ENCODE data around the gene SMIM33.
A peak's percentile ranks its signal among the peaks of the same experiment; 100 is the strongest.
"Not testable (repeated sequence)": the region's sequence is repeated elsewhere in the genome, so short reads cannot be mapped to it uniquely, and the experiment has no call there.

SMIM33 gene

GRCh38 chr5:139470821-139471300 is at the start of gene SMIM33:
TSS of gene SMIM33 (plus strand) at chr5:139471004. CDS start at chr5:139471122, 118 bp downstream.
- peak; percentile 40 for DNase-seq

- DNase-seq, result no peak
These were observed 48.4 kb upstream of the SMIM33 start for GRCh38 chr5:139422307-139422893.

- no peak for DNase-seq
These were observed 45.3 kb upstream of the SMIM33 start for GRCh38 chr5:139425497-139425896.

GRCh38 chr5:139426203-139426885 is 44.5 kb upstream of the SMIM33 start:
- no peak for DNase-seq

- no peak for DNase-seq
These were observed 40.8 kb upstream of the SMIM33 start for GRCh38 chr5:139430015-139430414.

- no peak for DNase-seq
These were observed 39.1 kb upstream of the SMIM33 start for GRCh38 chr5:139431706-139432105.

GRCh38 chr5:139435676-139436075 is 35.1 kb upstream of the SMIM33 start:
- no peak for DNase-seq

GRCh38 chr5:139438707-139439012 is 32.1 kb upstream of the SMIM33 start:
- no peak for DNase-seq

GRCh38 chr5:139439013-139439903 is 31.5 kb upstream of the SMIM33 start, which contains the start of gene DNAJC18:
TSS of gene DNAJC18 (minus strand) at chr5:139439525. CDS start at chr5:139439445, 80 bp downstream.
- peak; percentile 94 for DNase-seq

GRCh38 chr5:139440416-139440815 is 30.4 kb upstream of the SMIM33 start:
- not testable (repeated sequence) for DNase-seq

GRCh38 chr5:139443831-139444453 is 26.9 kb upstream of the SMIM33 start:
- no peak for DNase-seq

- DNase-seq, result no peak
These were observed 25.3 kb upstream of the SMIM33 start for GRCh38 chr5:139445325-139446170.

- no peak for DNase-seq
These were observed 23.6 kb upstream of the SMIM33 start for GRCh38 chr5:139446956-139447779.

- DNase-seq, result no peak
These were observed 19.6 kb upstream of the SMIM33 start for GRCh38 chr5:139451176-139451575.

- DNase-seq, result no peak
These were observed 18.7 kb upstream of the SMIM33 start for GRCh38 chr5:139451878-139452660.

- no peak for DNase-seq
These were observed 16.9 kb upstream of the SMIM33 start for GRCh38 chr5:139453683-139454567.

- DNase-seq, result no peak
These were observed 16.1 kb upstream of the SMIM33 start for GRCh38 chr5:139454568-139455290.

GRCh38 chr5:139456776-139457175 is 14.0 kb upstream of the SMIM33 start:
- DNase-seq, result no peak

- no peak for DNase-seq
These were observed 13.6 kb upstream of the SMIM33 start for GRCh38 chr5:139457241-139457640.
